ENCODE measurements around the gene XK. TPM values are rescaled to one million over a fixed set of nuclear protein-coding genes. Genes with fewer than 3 reads are reported as not detected.

XK gene
- total and polyA plus RNA-seq, 12 donors, result 1.8 to 10.1 (median 7.2) TPM

GRCh38 chrX:37662181-37662580 lies 23.4 kb upstream of the XK start:
- Histone ChIP-seq H3K27ac (no peak overlapping the region), H3K9me3 (no peaks in the 10 kb centered on the region), H3K4me3 (no peak overlapping the region), H3K27me3 (peaks cover 0 to 5% (median 0%) of the 10 kb centered on the region in 7 donors), H3K4me1 (no peaks in the 10 kb centered on the region), H3K36me3 (no peaks in the 10 kb centered on the region)
- WGBS, 2 donors, result 91 to 92% methylated on average over 4 of the region's 4 CpGs
- no peak for DNase-seq
- intact Hi-C loops (cut with DNase I), result no loop called here
- TF ChIP-seq CTCF (IDR thresholded peaks at IDR 0.05), result no peak
- no peak for ATAC-seq

- Histone ChIP-seq H3K4me3 (no peak overlapping the region), H3K4me1 (no peaks in the 10 kb centered on the region), H3K27ac (no peak overlapping the region), H3K9me3 (no peaks in the 10 kb centered on the region), H3K27me3 (peaks cover 0 to 14% (median 0%) of the 10 kb centered on the region in 7 donors), H3K36me3 (no peaks in the 10 kb centered on the region)
- intact Hi-C loops (cut with DNase I), result no loop called here
- DNase-seq (no peak), ATAC-seq (no peak)
- TF ChIP-seq CTCF (IDR thresholded peaks at IDR 0.05), result no peak
Observed at GRCh38 chrX:37666516-37666915, 19.1 kb upstream of the XK start.

- no peaks in the 10 kb centered on the region for H3K36me3 ChIP-seq
- WGBS, 2 donors, result 83 to 90% methylated on average over 6 of the region's 6 CpGs
- peaks cover 0 to 15% (median 0%) of the 10 kb centered on the region in 7 donors for H3K27me3 ChIP-seq
- H3K4me1 ChIP-seq, result no peaks in the 10 kb centered on the region
- no peaks in the 10 kb centered on the region for H3K9me3 ChIP-seq
- ATAC-seq, result no peak
- no peak overlapping the region for H3K4me3 ChIP-seq
- intact Hi-C loops (cut with DNase I), result no loop called here
- no peak overlapping the region for H3K27ac ChIP-seq
- no peak for DNase-seq
- no peak for TF ChIP-seq CTCF (IDR thresholded peaks at IDR 0.05)
Observed at GRCh38 chrX:37667141-37667540, 18.4 kb upstream of the XK start.

- Histone ChIP-seq H3K9me3 (no peaks in the 10 kb centered on the region), H3K36me3 (no peaks in the 10 kb centered on the region), H3K27ac (no peak overlapping the region), H3K4me3 (no peak overlapping the region), H3K4me1 (no peaks in the 10 kb centered on the region), H3K27me3 (peaks cover 0 to 23% (median 0%) of the 10 kb centered on the region in 7 donors)
- DNase-seq, result no peak
- 75 to 77% methylated on average over 4 of the region's 4 CpGs for WGBS, 2 donors
- intact Hi-C loops (cut with DNase I), result no loop called here
- ATAC-seq, result no peak
- TF ChIP-seq CTCF (IDR thresholded peaks at IDR 0.05), result no peak
Observed at GRCh38 chrX:37672563-37672962, 13.0 kb upstream of the XK start.

GRCh38 chrX:37676811-37677210 lies 8.8 kb upstream of the XK start:
- DNase-seq (no peak), ATAC-seq (no peak)
- H3K27ac ChIP-seq, result no peak overlapping the region
- TF ChIP-seq CTCF (IDR thresholded peaks at IDR 0.05), result no peak
- intact Hi-C loops (cut with DNase I), result no loop called here
- no peaks in the 10 kb centered on the region for H3K9me3 ChIP-seq
- H3K36me3 ChIP-seq, result no peaks in the 10 kb centered on the region
- no peak overlapping the region for H3K4me3 ChIP-seq
- no peaks in the 10 kb centered on the region for H3K4me1 ChIP-seq
- H3K27me3 ChIP-seq, result peaks cover 0 to 31% (median 0%) of the 10 kb centered on the region in 7 donors
